ENCODE measurements around the gene SNX15.

Gene SNX15

DNA sequence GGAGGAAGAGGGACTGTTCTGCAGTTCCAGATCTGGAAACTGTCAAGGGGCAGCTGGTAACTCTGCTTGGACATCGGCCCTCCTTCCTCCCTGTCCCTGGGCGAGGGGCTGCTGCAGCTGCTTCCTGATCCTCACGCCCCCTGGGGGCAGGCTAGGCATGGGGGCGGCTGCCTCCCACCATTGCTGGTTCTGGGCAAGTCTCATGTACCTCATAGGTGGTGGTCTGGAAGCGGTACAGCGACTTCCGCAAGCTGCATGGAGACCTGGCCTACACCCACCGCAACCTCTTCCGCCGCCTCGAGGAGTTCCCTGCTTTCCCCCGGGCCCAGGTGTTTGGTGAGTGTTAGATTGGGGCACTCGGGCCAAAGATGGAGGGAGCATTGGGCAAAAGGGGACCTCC lies 5.0 kb downstream of the SNX15 start:
- Mint-ChIP-seq H3K27ac (no peak overlapping the region), H3K36me3 (peaks cover 5 to 17% of the 10 kb centered on the region in 2 donors), H3K4me1 (peaks cover 5 to 17% of the 10 kb centered on the region in 2 donors), H3K4me3 (no peak overlapping the region), H3K27me3 (no peaks in the 10 kb centered on the region), H3K9me3 (no peaks in the 10 kb centered on the region)
- DNase-seq (no peak), ATAC-seq (replicated peaks) (no peak)

DNA sequence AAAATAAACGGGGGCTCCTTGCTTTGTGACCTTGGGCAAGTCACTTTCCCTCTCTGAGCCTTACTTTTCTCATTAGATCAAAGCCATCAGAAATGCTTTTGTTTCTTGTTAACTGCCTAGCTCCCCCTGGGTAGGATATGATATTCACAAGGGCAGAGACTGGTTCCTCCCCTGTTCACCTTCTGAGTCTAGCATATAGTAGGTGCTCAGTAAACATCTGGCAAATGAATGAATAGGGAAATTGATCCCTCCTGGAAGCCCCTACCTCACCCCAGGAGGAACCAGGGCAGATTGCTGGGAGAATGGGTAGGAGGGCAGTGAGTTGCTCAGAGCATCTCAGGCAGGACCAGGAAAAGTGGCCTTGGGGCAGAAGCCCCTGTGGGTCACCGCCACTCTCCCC lies 7.2 kb downstream of the SNX15 start:
- no peaks in the 10 kb centered on the region for H3K9me3 Mint-ChIP-seq
- H3K4me3 Mint-ChIP-seq, result no peak overlapping the region
- no peak for DNase-seq
- H3K27me3 Mint-ChIP-seq, result no peaks in the 10 kb centered on the region
- H3K36me3 Mint-ChIP-seq, result peaks cover 9 to 30% of the 10 kb centered on the region in 2 donors
- H3K4me1 Mint-ChIP-seq, result peaks cover 4 to 9% of the 10 kb centered on the region in 2 donors
- H3K27ac Mint-ChIP-seq, result no peak overlapping the region
- ATAC-seq (replicated peaks), result no peak

DNA sequence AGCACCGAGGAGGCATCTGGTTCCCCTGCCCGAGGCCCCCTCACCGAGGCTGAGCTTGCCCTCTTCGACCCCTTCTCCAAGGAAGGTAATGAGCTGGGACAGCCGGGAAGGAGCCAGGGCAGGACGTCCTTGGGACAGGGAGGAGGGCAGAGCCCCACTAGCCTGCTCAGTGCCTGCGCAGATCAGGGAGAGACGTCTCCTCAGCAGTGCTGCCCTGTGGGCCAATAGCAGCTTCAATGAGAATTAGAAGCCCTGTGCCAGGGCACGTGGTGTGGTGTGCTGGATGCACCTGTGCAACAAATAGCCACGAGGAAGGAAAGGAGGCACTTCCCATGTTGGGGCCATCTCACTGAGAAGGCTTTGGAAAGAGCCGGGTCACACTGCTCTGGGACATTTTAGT lies 8.3 kb downstream of the SNX15 start:
- ATAC-seq (replicated peaks) (no peak), DNase-seq (no peak)
- Mint-ChIP-seq H3K27ac (no peak overlapping the region), H3K9me3 (no peaks in the 10 kb centered on the region), H3K36me3 (peaks cover 9 to 30% of the 10 kb centered on the region in 2 donors), H3K27me3 (no peaks in the 10 kb centered on the region), H3K4me1 (peaks cover 7 to 11% of the 10 kb centered on the region in 2 donors), H3K4me3 (no peak overlapping the region)

DNA sequence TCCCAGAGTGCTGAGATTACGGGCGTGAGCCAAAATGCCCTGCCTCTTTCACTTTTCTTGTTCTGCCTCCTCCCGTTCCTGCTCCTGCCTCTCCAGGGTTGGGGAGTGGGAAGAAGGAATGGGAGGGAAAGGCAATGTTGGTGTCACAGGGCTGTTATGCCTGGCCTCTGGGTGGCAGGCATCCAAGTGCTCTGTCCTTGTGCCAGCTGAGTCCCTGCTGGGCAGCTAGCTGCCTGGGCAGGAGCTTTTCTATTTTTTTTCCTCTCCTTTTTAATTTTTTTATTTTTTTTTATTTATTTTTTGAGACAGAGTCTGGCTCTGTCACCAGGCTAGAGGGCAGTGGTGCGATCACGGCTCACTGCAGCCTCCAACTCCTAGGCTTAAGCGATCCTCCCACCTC lies 9.7 kb downstream of the SNX15 start:
- Mint-ChIP-seq H3K36me3 (peaks cover 9 to 30% of the 10 kb centered on the region in 2 donors), H3K9me3 (no peaks in the 10 kb centered on the region), H3K4me3 (no peak overlapping the region), H3K4me1 (peaks cover 10 to 13% of the 10 kb centered on the region in 2 donors), H3K27ac (no peak overlapping the region), H3K27me3 (no peaks in the 10 kb centered on the region)
- no peak for ATAC-seq (replicated peaks)
- DNase-seq, result no peak

DNA sequence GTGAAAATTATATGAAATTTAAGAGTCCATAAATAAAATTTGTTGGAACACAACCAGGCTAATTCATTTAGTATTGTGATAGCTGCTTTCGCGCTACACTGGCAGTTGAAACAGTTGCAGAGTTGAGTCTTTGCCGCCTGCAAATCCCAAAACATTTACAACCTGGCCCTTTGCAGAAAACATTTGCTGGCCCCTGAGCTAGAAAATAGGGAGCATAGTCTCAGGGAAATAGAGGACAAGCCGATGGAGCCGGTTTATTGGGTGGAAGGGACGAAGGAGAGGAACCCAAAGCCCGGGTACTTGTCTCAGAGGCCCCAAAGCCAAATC lies 13.2 kb downstream of the SNX15 start:
- Mint-ChIP-seq H3K27me3 (no peaks in the 10 kb centered on the region), H3K9me3 (no peaks in the 10 kb centered on the region), H3K4me1 (peaks cover 17 to 25% of the 10 kb centered on the region in 2 donors)

DNA sequence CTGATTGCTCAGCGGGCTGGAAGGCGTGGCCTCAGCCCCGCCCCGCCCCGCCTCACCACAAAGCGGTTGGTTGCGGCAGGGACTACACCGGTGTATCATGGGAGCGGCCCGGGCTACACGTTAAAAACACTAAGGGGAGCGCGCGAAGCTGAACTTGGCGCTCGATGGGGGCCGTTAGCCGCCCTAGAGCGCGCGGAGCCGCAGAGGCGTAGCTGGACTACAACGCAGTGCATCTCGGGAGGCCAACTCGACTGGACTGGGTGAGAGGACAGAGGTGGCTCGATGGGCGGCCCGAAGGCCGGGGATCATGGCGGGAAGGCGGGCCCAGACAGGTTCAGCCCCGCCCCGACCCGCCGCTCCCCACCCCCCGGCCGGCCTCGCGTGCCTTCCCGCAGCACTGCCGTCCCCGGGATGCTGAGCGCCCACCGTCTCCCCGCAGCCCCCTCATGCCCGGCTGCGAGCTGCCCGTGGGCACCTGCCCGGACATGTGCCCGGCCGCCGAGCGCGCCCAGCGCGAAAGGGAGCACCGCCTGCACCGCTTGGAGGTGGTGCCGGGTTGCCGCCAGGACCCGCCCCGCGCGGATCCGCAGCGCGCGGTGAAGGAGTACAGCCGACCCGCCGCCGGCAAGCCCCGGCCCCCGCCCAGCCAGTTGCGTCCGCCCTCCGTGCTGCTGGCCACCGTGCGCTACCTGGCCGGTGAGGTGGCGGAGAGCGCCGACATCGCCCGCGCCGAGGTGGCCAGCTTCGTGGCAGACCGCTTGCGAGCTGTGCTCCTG lies 13.8 kb downstream of the SNX15 start, which contains the start of gene SAC3D1:
Gene SAC3D1, plus strand, starts transcription at position 364 of the 776 bp plus-strand sequence. Its CDS starts 83 bp downstream, at position 447.
- Mint-ChIP-seq H3K27ac (peak within 1 kb of the TSS; percentile 94), H3K36me3 (peaks cover 8 to 22% of the 10 kb centered on the region in 2 donors), H3K9me3 (no peaks in the 10 kb centered on the region)

More for the DNA sequence above, 13.2 kb downstream of the SNX15 start:
- H3K36me3 Mint-ChIP-seq, result peaks cover 8 to 25% of the 10 kb centered on the region in 2 donors
- DNase-seq (no peak), ATAC-seq (replicated peaks) (no peak)
- H3K27ac Mint-ChIP-seq, result peak overlapping the region; percentile 94
- H3K4me3 Mint-ChIP-seq, result peak overlapping the region; percentile 92 to 96

DNA sequence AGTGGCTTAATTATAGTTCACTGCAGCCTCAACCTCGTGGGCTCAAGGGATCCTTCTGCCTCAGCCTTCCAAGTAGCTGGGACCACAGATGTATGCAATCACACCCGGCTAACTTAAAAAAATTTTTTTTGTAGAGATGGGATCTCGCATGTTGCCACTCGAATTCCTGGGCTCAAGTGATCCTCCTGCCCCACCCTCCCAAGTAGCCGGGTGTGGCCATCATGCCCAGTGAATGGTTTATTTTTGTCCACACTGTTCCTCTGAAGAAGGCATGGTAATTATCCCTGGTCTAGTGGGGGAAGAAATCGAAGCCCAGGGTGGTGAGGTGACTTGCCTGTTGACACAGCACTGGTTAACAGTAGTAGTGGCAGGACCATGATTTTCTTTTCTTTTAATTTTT lies 15.7 kb downstream of the SNX15 start:
- Mint-ChIP-seq H3K4me3 (peak overlapping the region; percentile 85 to 96), H3K9me3 (no peaks in the 10 kb centered on the region), H3K27me3 (no peaks in the 10 kb centered on the region), H3K4me1 (peaks cover 22 to 44% of the 10 kb centered on the region in 2 donors), H3K36me3 (peaks cover 8 to 18% of the 10 kb centered on the region in 2 donors), H3K27ac (no peak overlapping the region)
- ATAC-seq (replicated peaks), result no peak
- DNase-seq, result no peak

More for the DNA sequence above, 13.8 kb downstream of the SNX15 start, which contains the start of gene SAC3D1:
- ATAC-seq (replicated peaks) (peak; percentile 95), DNase-seq (peak; percentile 86)
- H3K4me1 Mint-ChIP-seq, result peaks cover 17 to 25% of the 10 kb centered on the region in 2 donors
- no peaks in the 10 kb centered on the region for H3K27me3 Mint-ChIP-seq
- peak within 1 kb of the TSS; percentile 92 to 96 for H3K4me3 Mint-ChIP-seq

DNA sequence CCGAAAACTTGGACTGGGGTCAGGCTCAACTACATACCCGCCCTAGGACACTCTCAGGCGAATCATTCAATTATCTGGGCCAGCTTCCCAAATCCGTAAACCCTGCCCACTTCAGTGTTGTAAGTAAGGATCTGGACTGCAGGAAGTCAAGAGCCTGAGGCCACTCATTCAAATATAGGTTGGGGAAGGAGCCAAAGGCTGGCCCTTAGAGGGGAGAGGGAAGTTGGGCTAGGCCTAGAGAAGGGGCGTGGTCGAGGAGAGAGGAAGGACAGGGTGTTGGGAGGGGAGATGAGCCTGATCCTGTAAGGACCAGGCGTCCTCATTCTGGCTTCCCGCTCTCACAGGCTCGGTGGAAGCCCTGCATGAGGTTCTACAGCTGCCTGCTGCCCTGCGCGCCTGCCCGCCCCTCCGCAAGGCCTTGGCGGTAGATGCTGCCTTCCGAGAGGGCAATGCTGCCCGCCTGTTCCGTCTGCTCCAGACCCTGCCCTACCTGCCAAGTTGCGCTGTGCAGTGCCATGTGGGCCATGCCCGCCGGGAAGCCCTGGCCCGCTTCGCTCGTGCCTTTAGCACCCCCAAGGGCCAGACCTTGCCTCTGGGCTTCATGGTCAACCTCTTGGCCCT lies 16.8 kb downstream of the SNX15 start:
- no peak overlapping the region for H3K4me3 Mint-ChIP-seq
- no peak for DNase-seq
- no peak for ATAC-seq (replicated peaks)
- H3K36me3 Mint-ChIP-seq, result peaks cover 4 to 9% of the 10 kb centered on the region in 2 donors
- H3K27me3 Mint-ChIP-seq, result no peaks in the 10 kb centered on the region
- peaks cover 21 to 39% of the 10 kb centered on the region in 2 donors for H3K4me1 Mint-ChIP-seq
- H3K9me3 Mint-ChIP-seq, result no peaks in the 10 kb centered on the region
- H3K27ac Mint-ChIP-seq, result peak overlapping the region; percentile 72

DNA sequence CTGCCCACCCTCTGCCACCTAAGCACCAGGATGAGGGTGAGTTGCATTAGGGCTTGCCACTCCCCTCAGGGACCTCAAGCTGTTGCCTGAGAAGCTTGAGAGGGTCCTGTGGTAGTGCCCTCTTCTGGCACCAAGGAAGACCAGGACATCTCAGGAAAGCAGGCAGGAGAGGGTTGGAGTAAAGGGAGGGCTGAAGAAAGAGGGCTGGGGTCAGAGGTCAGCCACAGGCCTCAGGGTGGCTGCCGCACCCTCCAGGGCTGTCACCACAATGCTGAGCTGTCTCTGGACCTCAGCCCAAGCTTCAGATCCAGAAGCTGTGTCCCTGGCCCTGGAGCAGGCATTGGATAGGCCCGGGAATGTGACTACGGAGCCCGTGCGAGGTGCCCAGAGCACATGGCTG lies 17.8 kb downstream of the SNX15 start:
- Mint-ChIP-seq H3K4me3 (no peak overlapping the region), H3K4me1 (peaks cover 18 to 39% of the 10 kb centered on the region in 2 donors), H3K36me3 (peaks cover 4 to 9% of the 10 kb centered on the region in 2 donors), H3K27ac (no peak overlapping the region), H3K9me3 (no peaks in the 10 kb centered on the region), H3K27me3 (no peaks in the 10 kb centered on the region)
- ATAC-seq (replicated peaks), result no peak
- DNase-seq, result no peak

DNA sequence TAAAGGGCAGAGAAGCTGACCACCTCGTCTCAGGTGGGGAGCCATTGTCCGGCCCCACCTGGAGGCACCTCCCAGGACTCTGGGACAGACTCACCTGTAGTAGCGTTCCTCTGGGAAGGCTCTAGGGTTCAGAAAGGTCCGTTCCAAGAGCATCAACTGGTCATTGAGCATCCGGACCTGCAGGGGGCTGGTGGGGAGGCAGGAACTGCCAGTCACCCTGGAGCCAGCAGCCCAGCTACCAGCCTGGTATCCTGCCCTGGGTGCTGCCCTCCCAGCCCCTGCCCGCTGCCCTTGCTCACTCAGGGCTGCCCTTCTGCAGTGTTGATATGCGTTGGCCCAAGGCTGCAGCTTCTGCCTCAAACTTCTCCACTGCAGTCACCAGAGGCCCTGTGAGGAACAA lies 18.5 kb downstream of the SNX15 start:
- H3K27me3 Mint-ChIP-seq, result no peaks in the 10 kb centered on the region
- H3K36me3 Mint-ChIP-seq, result peaks cover 4 to 9% of the 10 kb centered on the region in 2 donors
- no peak for ATAC-seq (replicated peaks)
- H3K9me3 Mint-ChIP-seq, result no peaks in the 10 kb centered on the region
- no peak for DNase-seq
- H3K4me1 Mint-ChIP-seq, result peaks cover 18 to 36% of the 10 kb centered on the region in 2 donors
- H3K4me3 Mint-ChIP-seq, result no peak overlapping the region
- no peak overlapping the region for H3K27ac Mint-ChIP-seq

DNA sequence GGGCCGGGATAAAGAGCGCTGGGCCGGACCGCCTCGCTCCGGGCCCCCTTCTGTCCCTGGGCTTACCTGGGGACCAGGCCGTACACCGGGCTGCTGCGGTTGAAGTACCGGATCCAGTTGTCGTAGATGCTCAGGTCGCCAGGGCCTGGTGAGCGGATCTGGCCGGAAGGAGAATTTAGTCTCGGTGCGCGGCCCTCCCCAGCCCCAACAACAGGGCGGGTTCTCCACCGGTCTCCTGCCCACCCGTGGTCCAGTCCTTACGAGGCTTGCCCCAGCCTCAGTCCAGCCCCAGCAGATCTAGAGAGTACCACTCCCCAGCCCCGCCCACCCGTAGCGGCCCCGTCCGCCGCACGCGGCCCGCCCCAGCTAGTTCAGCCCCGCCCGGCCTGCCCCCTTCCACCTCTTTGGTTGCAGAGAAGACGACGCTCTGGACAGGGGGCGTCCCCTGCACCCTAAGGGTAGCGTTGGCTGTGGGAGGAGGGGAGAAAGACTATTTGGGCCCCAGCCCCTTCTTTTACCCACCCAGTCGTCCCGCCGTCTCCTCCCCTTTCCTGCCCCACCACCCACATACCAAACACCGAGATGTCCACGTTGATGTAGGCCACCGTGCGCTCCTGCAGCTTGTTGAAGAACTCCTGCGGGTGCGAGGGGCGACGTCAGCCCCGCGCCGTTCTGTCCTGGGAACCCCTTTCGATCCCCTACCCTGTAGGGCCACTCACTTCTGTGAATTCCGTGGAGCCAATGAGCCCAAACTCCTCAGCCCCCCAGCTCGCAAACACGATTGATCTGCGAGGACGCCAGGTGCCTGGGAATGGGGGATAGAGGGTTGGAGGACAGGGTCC lies 20.6 kb downstream of the SNX15 start:
- no peaks in the 10 kb centered on the region for H3K27me3 Mint-ChIP-seq
- peak overlapping the region; percentile 83 to 85 for H3K4me3 Mint-ChIP-seq
- DNase-seq (no peak), ATAC-seq (replicated peaks) (peak; percentile 79 to 81)
- peaks cover 12 to 31% of the 10 kb centered on the region in 2 donors for H3K4me1 Mint-ChIP-seq
- H3K36me3 Mint-ChIP-seq, result peaks cover 4 to 9% of the 10 kb centered on the region in 2 donors
- H3K9me3 Mint-ChIP-seq, result no peaks in the 10 kb centered on the region
- H3K27ac Mint-ChIP-seq, result peak overlapping the region; percentile 86

DNA sequence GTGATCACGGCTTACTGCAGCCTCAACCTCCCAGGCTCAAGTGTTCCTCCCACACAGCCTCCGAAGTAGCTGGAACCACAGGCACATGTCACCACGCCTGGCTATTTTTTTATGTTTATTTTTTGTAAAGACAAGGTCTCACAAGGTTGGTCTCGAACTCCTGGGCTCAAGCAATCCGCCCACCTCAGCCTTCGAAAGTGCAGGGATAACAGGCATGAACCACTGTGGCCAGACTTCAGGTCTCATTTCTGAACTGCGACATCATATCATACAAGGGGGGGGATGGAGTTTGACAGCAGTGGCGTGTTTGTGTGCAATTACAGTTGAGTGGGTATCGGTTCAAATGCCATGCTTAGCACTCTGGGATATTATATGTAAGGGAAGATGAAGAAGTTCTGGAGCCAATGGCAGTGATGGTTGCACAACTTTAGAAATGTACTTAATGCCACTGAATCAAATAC lies 24.2 kb downstream of the SNX15 start:
- Mint-ChIP-seq H3K4me3 (no peak overlapping the region), H3K36me3 (no peaks in the 10 kb centered on the region), H3K9me3 (no peaks in the 10 kb centered on the region), H3K27me3 (no peaks in the 10 kb centered on the region), H3K4me1 (peaks cover 31 to 45% of the 10 kb centered on the region in 2 donors), H3K27ac (no peak overlapping the region)
- DNase-seq, result no peak
- ATAC-seq (replicated peaks), result no peak

DNA sequence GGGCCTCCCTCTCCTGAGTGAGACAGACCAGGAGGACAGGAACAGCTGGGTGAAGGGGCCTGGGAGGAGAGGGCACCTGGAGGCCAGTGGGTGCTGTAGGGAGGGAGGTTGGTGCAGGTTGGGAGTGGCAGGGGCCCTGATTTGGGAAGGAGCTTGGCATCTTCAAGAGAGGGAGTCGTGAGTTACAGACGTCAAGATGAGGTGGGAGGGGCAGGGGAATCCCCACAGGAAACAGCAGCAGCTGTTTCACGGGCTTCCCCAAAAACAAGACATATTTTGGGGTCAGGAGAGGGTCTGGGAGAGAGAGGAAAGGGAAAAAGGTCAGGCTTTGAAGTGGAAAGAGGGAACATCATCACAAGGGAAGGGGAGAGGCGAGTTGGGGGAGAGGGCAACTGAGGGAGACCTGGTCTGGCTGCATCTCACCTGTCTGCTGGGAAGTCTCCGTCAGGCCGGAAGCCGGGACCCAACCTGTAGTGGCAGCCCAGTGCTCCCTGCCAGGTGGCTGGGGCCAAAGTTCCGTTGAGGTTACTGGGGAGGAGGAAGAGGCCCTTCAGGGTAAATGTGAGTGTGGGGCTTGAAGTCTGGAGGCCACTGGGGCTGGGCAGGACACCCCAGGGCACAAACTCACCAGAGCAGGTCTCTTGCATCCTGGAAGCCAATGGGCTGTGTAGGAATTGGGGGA lies 26.7 kb downstream of the SNX15 start:
- Mint-ChIP-seq H3K4me1 (peaks cover 23 to 27% of the 10 kb centered on the region in 2 donors), H3K27ac (peak overlapping the region; percentile 62), H3K27me3 (no peaks in the 10 kb centered on the region), H3K4me3 (peak overlapping the region; percentile 33 to 46), H3K9me3 (no peaks in the 10 kb centered on the region), H3K36me3 (no peaks in the 10 kb centered on the region)
- DNase-seq, result no peak
- ATAC-seq (replicated peaks), result peak; percentile 53 to 55

DNA sequence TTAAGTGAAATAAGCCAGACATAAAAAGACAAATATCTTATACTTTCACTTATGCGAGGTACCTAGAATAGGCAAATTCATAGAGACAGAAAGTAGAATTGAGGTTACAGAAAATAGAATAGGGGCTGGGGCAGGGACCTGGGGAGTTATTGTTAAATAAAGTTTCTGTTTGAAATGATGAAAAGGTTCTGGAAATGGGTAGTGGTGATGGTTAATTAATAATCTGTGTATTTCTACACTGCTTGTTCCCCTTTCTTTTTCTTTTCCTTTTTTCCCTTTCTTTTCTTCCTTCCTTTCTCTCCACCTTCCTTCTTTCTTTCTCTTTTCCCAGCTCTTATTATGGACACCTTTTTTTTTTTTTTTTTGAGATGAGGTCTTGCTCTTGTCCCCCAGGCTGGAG lies 28.3 kb downstream of the SNX15 start:
- H3K4me3 Mint-ChIP-seq, result no peak overlapping the region
- no peaks in the 10 kb centered on the region for H3K36me3 Mint-ChIP-seq
- peaks cover 23 to 27% of the 10 kb centered on the region in 2 donors for H3K4me1 Mint-ChIP-seq
- DNase-seq (no peak), ATAC-seq (replicated peaks) (peak in 1 of 2 donors; percentile 21)
- H3K27ac Mint-ChIP-seq, result no peak overlapping the region
- no peaks in the 10 kb centered on the region for H3K27me3 Mint-ChIP-seq
- H3K9me3 Mint-ChIP-seq, result no peaks in the 10 kb centered on the region

All from stimulated activated naive B cell treated with anti-CD40 and anti-IgM and Interleukin-4, amounts not matched to agents 10 μg/mL and 1 μg/mL and 100 μg/mL, for 72 hours (primary cell).